Thyroid gland (tissue), 4 donors: ENCODE measurements around the gene CEP250. TPM values are rescaled to one million over a fixed set of nuclear protein-coding genes. Genes with fewer than 3 reads are reported as not detected.

Source experiments
- DNase-seq, 2 donors: peaks; one replicate each; pipeline ENCODE4 v3.0.0-alpha.2; 2019
- H3K27ac ChIP-seq, 3 donors: fragments of 200-600 bp; sonication (generic); 1 replicate in 2 of 3; 2 replicates in 1 of 3; pipeline ENCODE4 v1.5.1; 2016 to 2019; ENCODE audit warnings: mild to moderate bottlenecking in 1 of 3, moderate library complexity in 1 of 3
- H3K27me3 ChIP-seq: fragments of 200-600 bp; sonication (generic); one replicate; pipeline ENCODE4 v1.5.1; 2019
- H3K36me3 ChIP-seq, 2 donors: fragments of 200-600 bp; sonication (generic); one replicate each; pipeline ENCODE4 v1.5.1; 2016 to 2019
- H3K4me1 ChIP-seq, 2 donors: fragments of 200-600 bp; sonication (generic); one replicate each; pipeline ENCODE4 v1.5.1; 2017 to 2019
- H3K4me3 ChIP-seq, 3 donors: fragments of 200-600 bp; sonication (generic); replicated peaks in 1 of 3; 1 replicate in 2 of 3; 2 replicates in 1 of 3; pipeline ENCODE4 v1.5.1; 2016; ENCODE audit warnings: mild to moderate bottlenecking in 1 of 3
- H3K9me3 ChIP-seq: fragments of 200-600 bp; sonication (generic); one replicate; pipeline ENCODE4 v1.5.1; 2017
- CTCF ChIP-seq, 6 experiments: fragments of 200-600 bp in 3 of 6; fragments of 450-650 bp in 3 of 6; sonication (generic) in 3 of 6; IDR thresholded peaks; one replicate each; pipeline ENCODE4 v1.5.1; 2016 to 2019; ENCODE audit warnings: antibody characterized with exemption in 6 of 6, mild to moderate bottlenecking in 2 of 6, inconsistent platforms in 1 of 6, moderate library complexity in 1 of 6
- POLR2A ChIP-seq, 2 donors: fragments of 450-650 bp; IDR thresholded peaks; one replicate each; pipeline ENCODE4 v1.6.1; 2017; ENCODE audit warnings: antibody characterized with exemption in 2 of 2, mild to moderate bottlenecking in 2 of 2, moderate library complexity in 1 of 2
- WGBS, 2 donors: methylation state at CpG; one replicate each; pipeline ENCODE4 v1.1.5; 2017; 5-methylcytosine and 5-hydroxymethylcytosine counted together
- intact Hi-C: fragments of 100-400 bp; cut with DNase I; formaldehyde crosslinking; loops from one replicate; pipeline ENCODE4 v1.15.1; 2023
- total RNA-seq, 4 donors: library from RNA; depleted of rRNA; stranded (reverse); fragments of >200 nt; gene quantifications; one replicate each; pipeline ENCODE4 v1.2.3, GENCODE V29; 2016

The CEP250 gene
- total RNA-seq, 4 donors from 2014 or later = 17.5 to 198 (median 34.8) TPM

DNA sequence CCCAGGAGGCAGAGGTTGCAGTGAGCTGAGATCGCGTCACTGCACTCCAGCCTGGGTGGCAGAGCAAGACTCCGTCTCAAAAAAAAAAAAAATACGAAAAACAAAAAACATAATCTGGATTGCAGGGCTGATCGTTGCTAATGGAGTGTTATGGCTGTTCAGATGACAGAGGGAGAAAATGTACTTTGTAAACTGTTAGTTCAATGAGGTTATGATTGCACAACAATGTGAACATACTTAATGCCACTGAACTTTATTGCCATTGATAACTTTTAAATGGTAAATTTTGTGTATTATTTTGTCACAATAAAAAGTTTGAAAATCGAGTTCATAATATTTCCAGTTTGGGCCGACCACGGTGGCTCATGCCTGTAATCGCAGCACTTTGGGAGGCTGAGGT lies 63.6 kb downstream of the CEP250 start:
- H3K4me1 ChIP-seq = no peaks in the 10 kb centered on the region
- no peaks in the 10 kb centered on the region for H3K27me3 ChIP-seq
- H3K36me3 ChIP-seq = no peaks in the 10 kb centered on the region
- H3K27ac ChIP-seq = no peak overlapping the region
- H3K9me3 ChIP-seq = no peaks in the 10 kb centered on the region
- 82 to 85% methylated on average over 9 of the region's 9 CpGs for WGBS, 2 donors
- no peak for DNase-seq
- TF ChIP-seq CTCF (IDR thresholded peaks at IDR 0.05) (no peak), POLR2A (IDR thresholded peaks at IDR 0.05) (no peak)
- intact Hi-C loops = no loop called here
- H3K4me3 ChIP-seq = no peak overlapping the region

DNA sequence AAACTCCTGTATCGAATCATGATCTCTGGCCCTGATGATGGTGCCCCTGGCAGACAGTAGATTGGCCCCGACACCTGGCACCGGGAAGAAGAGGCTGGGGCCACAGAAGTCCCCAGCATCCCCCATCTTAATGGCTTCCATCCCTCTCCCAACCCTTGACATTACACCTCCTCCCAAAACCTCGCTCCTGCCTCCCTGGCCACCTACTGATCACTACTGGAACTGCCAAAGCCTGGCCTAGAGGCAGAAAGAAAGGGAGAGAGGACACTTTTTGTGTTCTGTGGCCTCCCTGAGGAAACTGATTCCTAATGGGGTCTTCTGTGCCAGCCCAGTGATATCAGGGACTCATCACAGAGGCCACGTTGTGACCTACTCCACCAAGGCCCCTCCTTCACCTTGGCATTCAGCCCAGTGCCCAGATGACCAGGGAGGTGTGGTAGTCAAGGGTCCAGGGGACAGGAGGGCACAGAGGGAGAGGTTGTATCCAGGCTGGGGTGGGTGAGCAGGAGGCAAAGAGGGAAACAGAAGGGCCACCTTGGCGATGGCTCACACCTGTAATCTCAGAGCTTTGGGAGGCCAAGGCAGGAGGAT lies 68.0 kb downstream of the CEP250 start:
- intact Hi-C loops = no loop called here
- TF ChIP-seq CTCF (IDR thresholded peaks at IDR 0.05) (peak in 2 of 6 experiments; percentile 20 to 39), POLR2A (IDR thresholded peaks at IDR 0.05) (no peak)
- no peaks in the 10 kb centered on the region for H3K36me3 ChIP-seq
- DNase-seq = peak in 1 of 2 donors; percentile 8
- no peak overlapping the region for H3K27ac ChIP-seq
- no peaks in the 10 kb centered on the region for H3K4me1 ChIP-seq
- WGBS, 2 donors = 56 to 72% methylated on average over 6 of the region's 6 CpGs
- H3K4me3 ChIP-seq = no peak overlapping the region
- H3K9me3 ChIP-seq = no peaks in the 10 kb centered on the region
- no peaks in the 10 kb centered on the region for H3K27me3 ChIP-seq

GRCh38 chr20:35525639-35526038 lies 70.2 kb downstream of the CEP250 start:
- Histone ChIP-seq H3K27ac (no peak overlapping the region), H3K4me1 (no peaks in the 10 kb centered on the region), H3K36me3 (no peaks in the 10 kb centered on the region), H3K9me3 (no peaks in the 10 kb centered on the region), H3K27me3 (no peaks in the 10 kb centered on the region), H3K4me3 (no peak overlapping the region)
- WGBS, 2 donors = 94 to 100% methylated on average over 1 of the region's 1 CpG
- TF ChIP-seq CTCF (IDR thresholded peaks at IDR 0.05) = no peak
- TF ChIP-seq POLR2A (IDR thresholded peaks at IDR 0.05) = no peak
- DNase-seq = no peak
- intact Hi-C loops = no loop called here

GRCh38 chr20:35527122-35527769 lies 71.8 kb downstream of the CEP250 start:
- no peak for DNase-seq
- Histone ChIP-seq H3K27me3 (no peaks in the 10 kb centered on the region), H3K9me3 (no peaks in the 10 kb centered on the region), H3K36me3 (no peaks in the 10 kb centered on the region), H3K27ac (no peak overlapping the region), H3K4me1 (no peaks in the 10 kb centered on the region), H3K4me3 (no peak overlapping the region)
- TF ChIP-seq POLR2A (IDR thresholded peaks at IDR 0.05) (no peak), CTCF (IDR thresholded peaks at IDR 0.05) (no peak)
- intact Hi-C loops = no loop called here
- 72 to 84% methylated on average over 12 of the region's 12 CpGs for WGBS, 2 donors

DNA sequence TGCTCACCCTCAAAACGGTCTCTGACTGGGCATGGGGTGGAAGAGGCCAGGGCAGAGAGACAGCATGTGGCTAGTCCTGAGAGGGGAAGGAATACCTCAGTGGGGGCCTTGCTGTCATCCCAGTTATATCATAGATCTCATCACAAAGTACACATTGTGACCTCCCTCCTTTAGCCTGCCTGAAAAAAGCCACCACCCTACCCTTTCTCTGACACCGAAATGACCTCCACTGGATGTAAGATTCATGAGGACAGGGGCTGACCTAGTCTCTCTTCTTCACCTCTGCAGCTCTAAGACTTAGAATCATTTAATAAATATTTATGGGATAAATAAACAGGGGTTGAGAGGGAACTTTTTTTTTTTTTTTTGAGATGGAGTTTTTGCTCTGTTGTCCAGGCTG lies 74.2 kb downstream of the CEP250 start, which contains the start of gene C20orf173:
Gene C20orf173, minus strand, starts transcription at position 101 of the 400 bp plus-strand sequence. CDS start 279 bp downstream, outside the sequence.
- TF ChIP-seq POLR2A (IDR thresholded peaks at IDR 0.05) = no peak
- Histone ChIP-seq H3K9me3 (no peaks in the 10 kb centered on the region), H3K36me3 (no peaks in the 10 kb centered on the region), H3K4me3 (no peak within 1 kb of the TSS), H3K27me3 (no peaks in the 10 kb centered on the region), H3K27ac (no peak within 1 kb of the TSS), H3K4me1 (no peaks in the 10 kb centered on the region)
- 95 to 100% methylated on average over 2 of the region's 2 CpGs for WGBS, 2 donors
- DNase-seq = no peak
- intact Hi-C loops = no loop called here
